K562 (cell line): ENCODE results near the gene ZNF646. TPM values are rescaled to one million over a fixed set of nuclear protein-coding genes. Genes with fewer than 3 reads are reported as not detected.

Experiments
- FOXO4 ChIP-seq: fragments of 450-650 bp; formaldehyde crosslinking; IDR thresholded peaks from 2 replicates; pipeline ENCODE4 v1.4.0; 2020; ENCODE audit warnings: mild to moderate bottlenecking, moderate library complexity
- FUS ChIP-seq: fragments of 200-400 bp; formaldehyde crosslinking; optimal IDR thresholded peaks from 2 replicates; pipeline ENCODE3; 2017; ENCODE audit warnings: low read depth, low read length
- GABPA ChIP-seq: fragments of 200-800 bp; sonication (Bioruptor generic); conservative IDR thresholded peaks from 2 replicates; pipeline ENCODE4 v1.6.1; 2016; ENCODE audit warnings: low read depth, missing genetic modification characterization, missing compliant biosample characterization
- LCOR ChIP-seq: sonication (generic); formaldehyde crosslinking; IDR thresholded peaks from 2 replicates; pipeline ENCODE4 v1.8.0; 2022; ENCODE audit warnings: mild to moderate bottlenecking, missing genetic modification reagents
- MTA1 ChIP-seq: fragments of 450-650 bp; IDR thresholded peaks from 2 replicates; pipeline ENCODE4 v1.6.1; 2017; ENCODE audit warnings: borderline replicate concordance
- NCOA2 ChIP-seq, 2 experiments: fragments of 450-650 bp; IDR thresholded peaks; 2 replicates each; pipeline ENCODE4 v1.6.1; 2018; ENCODE audit warnings: mild to moderate bottlenecking in 2 of 2, moderate library complexity in 1 of 2; ENCODE audit not compliant: partially characterized antibody in 2 of 2
- PHF8 ChIP-seq: fragments of 200-600 bp; sonication (generic); IDR thresholded peaks from 2 replicates; pipeline ENCODE4 v1.6.1; 2012; ENCODE audit warnings: mixed run types, mild to moderate bottlenecking, inconsistent platforms, low read length, moderate library complexity, borderline replicate concordance
- RBM25 ChIP-seq: fragments of 200-400 bp; formaldehyde crosslinking; IDR thresholded peaks from 2 replicates; pipeline ENCODE4 v1.6.1; 2018; ENCODE audit warnings: low read length, low read depth, moderate library complexity; ENCODE audit not compliant: severe bottlenecking
- SNAPC5 ChIP-seq: fragments of 250-450 bp; sonication (Bioruptor Pico); IDR thresholded peaks from 2 replicates; pipeline ENCODE4 v1.8.0; 2021; ENCODE audit warnings: moderate library complexity, mild to moderate bottlenecking, inconsistent platforms
- TRIM24 ChIP-seq, 2 experiments: fragments of 450-650 bp; IDR thresholded peaks; 2 replicates each; pipeline ENCODE4 v1.6.1; 2016
- TRIM25 ChIP-seq: fragments of 450-650 bp; IDR thresholded peaks from 2 replicates; pipeline ENCODE4 v1.7.0; 2016; ENCODE audit warnings: borderline replicate concordance
- ZNF124 ChIP-seq: sonication (generic); formaldehyde crosslinking; IDR thresholded peaks from 2 replicates; pipeline ENCODE4 v1.8.1; 2022; ENCODE audit warnings: missing genetic modification reagents
- ZNF24 ChIP-seq: fragments of 450-650 bp; IDR thresholded peaks from 2 replicates; pipeline ENCODE4 v1.6.1; 2016
- ZNF407 ChIP-seq: fragments of 450-650 bp; IDR thresholded peaks from 2 replicates; pipeline ENCODE4 v1.6.1; 2016; ENCODE audit warnings: low read depth
- ZNF561 ChIP-seq: fragments of 450-650 bp; formaldehyde crosslinking; conservative IDR thresholded peaks from 2 replicates; pipeline ENCODE4 v1.4.0; 2020; ENCODE audit warnings: mild to moderate bottlenecking, moderate library complexity
- polyA plus RNA-seq, 8 experiments: library from polyadenylated mRNA; depleted of rRNA in 4 of 8; stranded (reverse) in 5 of 8; unstranded in 3 of 8; fragments of >200 nt; fragmentation: Nextera tagmentation in 2 of 8; fragmentation: Illumina TruSeq in 1 of 8; extraction: Ambion mirVana in 2 of 8; extraction: Trizol in 1 of 8; gene quantifications; 2 replicates each; pipeline versions ENCODE4 v1.2.1 to v1.2.3, GENCODE V29; 2011 to 2014; ENCODE audit warnings: inconsistent platforms in 1 of 8, missing spikeins in 1 of 8
- total RNA-seq, 7 experiments: library from RNA; depleted of rRNA in 6 of 7; stranded (reverse); fragments of >200 nt in 6 of 7; fragmentation: Illumina TruSeq in 2 of 7; extraction: Trizol in 2 of 7; gene quantifications; 2 replicates each; pipeline versions ENCODE4 v1.2.1 to v1.2.3, GENCODE V29; 2011 to 2021; ENCODE audit warnings: low replicate concordance in 1 of 7

Gene ZNF646
- total and polyA plus RNA-seq, 9 of the 15 experiments (the other 6 are each of a cell fraction or from before 2014, with no cell fraction given) = 0.08 to 20.6 (median 8.0) TPM

GRCh38 chr16:31128711-31129567 lies 54.7 kb downstream of the ZNF646 start (continued):
- no peak for TF ChIP-seq ZNF407
- TF ChIP-seq NCOA2 (IDR thresholded peaks at IDR 0.05; ENCODE audit: partially characterized antibody in 2 of 2) = no peak
- no peak for TF ChIP-seq ZNF124 (CRISPR knock-in tag)
- TF ChIP-seq FOXO4 (CRISPR knock-in tag) = no peak
- no peak for TF ChIP-seq ZNF24
- TF ChIP-seq MTA1 = no peak
- TF ChIP-seq TRIM25 = no peak
- TF ChIP-seq SNAPC5 (CRISPR knock-in tag) = no peak
- TF ChIP-seq FUS = no peak
- TF ChIP-seq RBM25 = no peak
- TF ChIP-seq PHF8 = no peak
- TF ChIP-seq ZNF561 (CRISPR knock-in tag) = no peak
- TF ChIP-seq TRIM24 (IDR thresholded peaks at IDR 0.05) = 0 out of 4 replicates have a peak, but pooled peaks of 1 of the 2 experiments have one; percentile 15
- TF ChIP-seq LCOR (CRISPR knock-in tag) = no peak
- peak; percentile 68 for TF ChIP-seq GABPA (tag)
